Activated CD4-positive, alpha-beta T cell treated with anti-CD3 and anti-CD28 coated beads, Interleukin-2, amount 50 U/mL, for 1 hour (primary cell): ENCODE results near the gene HIPK1.
A peak's percentile ranks its signal among the peaks of the same experiment; 100 is the strongest.
"Not testable (repeated sequence)": the region's sequence is repeated elsewhere in the genome, so short reads cannot be mapped to it uniquely, and the experiment has no call there.

Experiments
- DNase-seq: peaks from one replicate; pipeline ENCODE4 v3.0.0-alpha.2; 2020

Gene HIPK1

GRCh38 chr1:113946112-113946511, 17.0 kb downstream of the HIPK1 start:
- no peak for DNase-seq

- DNase-seq, result no peak
These were observed 17.7 kb downstream of the HIPK1 start for GRCh38 chr1:113946678-113947387.

DNA sequence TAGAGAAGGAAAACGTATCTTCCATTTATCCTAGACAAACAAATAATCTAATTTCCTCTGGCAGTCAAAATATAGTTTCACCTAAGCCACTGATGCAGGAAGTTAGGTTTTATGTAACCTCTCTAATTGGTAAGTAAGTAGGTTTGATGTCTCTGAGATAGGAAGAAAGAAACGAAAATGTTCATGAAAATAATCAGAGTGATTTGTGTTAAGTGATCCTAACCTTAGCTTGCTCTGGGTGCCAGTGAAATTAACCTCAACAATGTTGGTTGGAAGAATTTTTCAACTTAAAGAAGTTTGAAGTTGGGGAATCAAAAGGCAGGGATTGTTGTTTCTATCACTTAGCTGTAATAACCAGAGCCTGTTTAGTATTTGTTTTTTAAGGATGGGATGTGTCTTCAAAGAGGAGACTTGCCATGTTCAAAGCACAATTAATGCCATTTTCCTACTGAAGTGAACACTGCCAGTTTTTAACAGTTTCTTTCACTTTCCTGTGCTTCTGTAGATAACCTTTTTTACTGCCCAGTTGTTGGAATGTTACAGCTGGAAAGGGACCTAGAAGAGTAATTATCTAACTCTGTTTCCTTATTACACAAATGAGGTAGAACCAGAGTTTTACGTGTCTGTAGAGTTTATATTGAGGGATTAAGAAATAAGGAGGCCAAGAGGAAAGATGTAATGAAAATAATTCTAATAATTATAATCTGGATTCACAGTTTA, 18.4 kb downstream of the HIPK1 start:
- no peak for DNase-seq

DNA sequence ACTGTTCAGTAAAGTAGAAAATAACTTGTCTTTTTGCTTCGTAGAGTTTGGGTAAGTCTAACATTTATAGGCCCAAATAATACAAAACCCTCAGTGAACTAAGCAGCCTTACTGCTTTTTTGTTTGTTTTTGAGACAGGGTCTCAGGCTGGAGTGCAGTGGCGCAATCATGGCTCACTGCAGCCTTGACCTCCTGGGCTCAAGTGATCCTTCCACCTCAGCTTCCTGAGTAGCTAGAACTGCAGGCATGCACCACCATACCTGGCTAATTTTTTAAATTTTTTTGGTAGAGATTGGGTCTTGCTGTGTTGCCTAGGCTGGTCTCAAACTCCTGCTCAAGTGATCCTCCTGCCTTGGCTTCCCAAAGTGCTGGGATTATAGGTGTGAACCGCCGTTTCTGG, 19.0 kb downstream of the HIPK1 start:
- DNase-seq, result not testable (repeated sequence)

DNA sequence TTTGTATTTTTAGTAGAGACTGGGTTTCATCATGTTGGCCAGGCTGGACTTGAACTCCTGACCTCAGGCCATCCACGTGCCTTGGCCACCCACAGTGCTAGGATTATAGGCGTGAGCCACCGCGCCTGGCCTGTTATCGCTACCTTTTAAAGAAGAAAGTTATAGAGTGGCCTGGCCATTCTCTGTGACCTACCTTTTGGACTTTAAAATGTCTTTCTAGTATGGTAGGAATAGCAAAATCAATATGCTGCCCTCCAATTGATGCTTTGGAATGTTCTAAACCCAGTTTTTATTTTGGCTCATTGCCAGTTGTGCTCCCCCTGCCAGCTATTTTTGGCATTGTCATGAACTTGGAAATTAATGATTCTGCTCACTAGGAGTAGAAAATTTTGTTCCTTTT, 19.9 kb downstream of the HIPK1 start:
- no peak for DNase-seq

- DNase-seq, result no peak
These were observed 21.8 kb downstream of the HIPK1 start for GRCh38 chr1:113950908-113951307.

- no peak for DNase-seq
These were observed 22.6 kb downstream of the HIPK1 start for GRCh38 chr1:113951719-113952118.

DNA sequence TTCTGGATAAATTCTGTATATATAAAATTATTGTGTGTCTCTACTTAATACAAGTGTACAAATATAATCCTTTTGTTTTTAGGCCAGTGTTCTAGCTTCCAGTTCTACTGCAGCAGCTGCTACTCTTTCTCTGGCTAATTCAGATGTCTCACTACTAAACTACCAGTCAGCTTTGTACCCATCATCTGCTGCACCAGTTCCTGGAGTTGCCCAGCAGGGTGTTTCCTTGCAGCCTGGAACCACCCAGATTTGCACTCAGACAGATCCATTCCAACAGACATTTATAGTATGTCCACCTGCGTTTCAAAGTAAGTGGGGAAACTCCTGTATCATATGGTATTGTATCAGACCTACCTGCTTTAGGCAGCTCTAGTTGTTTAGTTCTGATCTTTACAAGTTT, 28.9 kb downstream of the HIPK1 start:
- no peak for DNase-seq

GRCh38 chr1:113958691-113959090, 29.6 kb downstream of the HIPK1 start:
- no peak for DNase-seq

- no peak for DNase-seq
These were observed 34.3 kb downstream of the HIPK1 start for GRCh38 chr1:113963281-113963906.

DNA sequence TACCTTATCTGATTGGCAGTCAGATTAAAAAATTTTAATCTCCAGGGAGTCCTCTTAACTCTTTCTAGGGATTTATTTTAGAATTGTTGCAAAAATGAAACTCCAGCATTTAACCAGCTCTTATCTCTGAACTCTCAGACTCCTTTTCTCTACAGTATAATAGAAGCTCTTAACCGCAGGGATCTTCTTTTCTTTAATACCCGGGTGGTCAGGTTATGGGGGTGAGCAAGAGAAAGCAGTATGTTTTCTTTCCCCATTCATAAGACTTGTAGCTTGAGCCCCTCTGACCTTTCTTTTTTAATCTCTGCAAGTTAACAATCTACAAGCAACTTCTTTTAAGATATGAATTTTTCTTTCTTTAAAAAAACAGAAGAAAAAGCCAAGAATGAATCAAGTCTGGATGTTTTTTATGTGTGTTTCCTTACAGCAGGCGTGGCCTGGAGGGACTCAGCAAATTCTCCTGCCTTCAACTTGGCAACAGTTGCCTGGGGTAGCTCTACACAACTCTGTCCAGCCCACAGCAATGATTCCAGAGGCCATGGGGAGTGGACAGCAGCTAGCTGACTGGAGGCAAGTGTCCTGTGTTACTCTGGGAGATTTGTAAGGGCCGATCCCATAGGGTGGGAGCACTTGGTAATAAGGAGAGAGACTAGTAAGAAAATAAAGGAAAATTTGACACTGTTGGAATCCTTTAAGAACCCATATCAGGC, 36.7 kb downstream of the HIPK1 start:
- no peak for DNase-seq

DNA sequence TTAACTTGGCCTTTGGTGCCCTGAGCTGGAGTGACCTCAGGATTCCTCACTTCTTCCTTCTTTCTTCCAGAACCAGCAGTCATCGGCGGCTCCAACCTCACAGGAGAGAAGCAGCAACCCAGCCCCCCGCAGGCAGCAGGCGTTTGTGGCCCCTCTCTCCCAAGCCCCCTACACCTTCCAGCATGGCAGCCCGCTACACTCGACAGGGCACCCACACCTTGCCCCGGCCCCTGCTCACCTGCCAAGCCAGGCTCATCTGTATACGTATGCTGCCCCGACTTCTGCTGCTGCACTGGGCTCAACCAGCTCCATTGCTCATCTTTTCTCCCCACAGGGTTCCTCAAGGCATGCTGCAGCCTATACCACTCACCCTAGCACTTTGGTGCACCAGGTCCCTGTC, 43.8 kb downstream of the HIPK1 start:
- no peak for DNase-seq

GRCh38 chr1:113975211-113975895, 46.2 kb downstream of the HIPK1 start:
- DNase-seq, result no peak

GRCh38 chr1:113976609-113977278, 47.6 kb downstream of the HIPK1 start:
- no peak for DNase-seq

- no peak for DNase-seq
These were observed 48.8 kb downstream of the HIPK1 start for GRCh38 chr1:113977906-113978305.

DNA sequence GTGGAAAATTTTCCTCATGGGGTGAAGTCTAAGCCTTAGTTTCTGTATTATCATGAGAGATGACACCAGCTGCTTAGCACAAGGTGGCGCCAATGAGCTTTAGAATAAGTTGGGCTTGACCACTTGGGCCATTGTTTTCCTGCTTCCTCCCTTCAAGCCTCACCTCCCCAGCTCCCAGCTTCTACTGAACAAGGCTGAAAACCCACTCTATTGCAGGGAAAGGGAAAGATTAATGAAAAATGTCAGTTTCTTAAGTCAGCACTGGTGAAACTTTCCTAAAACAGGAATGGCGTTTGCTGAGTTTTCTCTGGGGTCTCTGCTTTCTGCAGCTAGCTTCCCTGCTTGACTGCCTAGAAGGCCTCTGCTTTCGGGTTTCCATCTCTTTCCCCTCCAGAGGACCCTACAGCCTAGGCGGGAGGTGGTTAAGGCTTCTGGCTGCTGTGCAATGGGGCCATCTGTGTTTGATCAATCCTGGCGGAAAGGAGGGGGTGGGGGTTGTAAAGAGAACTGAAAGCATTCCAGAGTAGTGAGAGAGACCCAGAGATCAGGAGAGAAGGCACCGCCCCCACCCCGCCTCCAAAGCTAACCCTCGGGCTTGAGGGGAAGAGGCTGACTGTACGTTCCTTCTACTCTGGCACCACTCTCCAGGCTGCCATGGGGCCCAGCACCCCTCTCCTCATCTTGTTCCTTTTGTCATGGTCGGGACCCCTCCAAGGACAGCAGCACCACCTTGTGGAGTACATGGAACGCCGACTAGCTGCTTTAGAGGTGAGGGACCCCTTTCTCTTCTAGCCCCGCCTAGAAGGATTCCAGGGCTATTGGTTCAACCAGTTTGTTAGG, 50.0 kb downstream of the HIPK1 start, which contains the start of gene OLFML3:
Gene OLFML3, plus strand, starts transcription at position 612 of the 840 bp plus-strand sequence. Its CDS starts 43 bp downstream, at position 655.
- peak; percentile 56 for DNase-seq

GRCh38 chr1:113980110-113980509, 51.0 kb downstream of the HIPK1 start:
- DNase-seq, result no peak

- no peak for DNase-seq
These were observed 53.1 kb downstream of the HIPK1 start for GRCh38 chr1:113981962-113982931.

- DNase-seq, result no peak
These were observed 53.8 kb downstream of the HIPK1 start for GRCh38 chr1:113982949-113983348.

GRCh38 chr1:113983391-113983790, 54.3 kb downstream of the HIPK1 start:
- no peak for DNase-seq
